GM21529 (cell line): ENCODE data around the gene CSNK1D.

Experiments used
- ATAC-seq: cut with Tn5 transposase; IDR thresholded peaks from one replicate; pipeline ENCODE4 v1.9.1; 2021; ENCODE audit not compliant: unreplicated experiment

Gene CSNK1D

DNA sequence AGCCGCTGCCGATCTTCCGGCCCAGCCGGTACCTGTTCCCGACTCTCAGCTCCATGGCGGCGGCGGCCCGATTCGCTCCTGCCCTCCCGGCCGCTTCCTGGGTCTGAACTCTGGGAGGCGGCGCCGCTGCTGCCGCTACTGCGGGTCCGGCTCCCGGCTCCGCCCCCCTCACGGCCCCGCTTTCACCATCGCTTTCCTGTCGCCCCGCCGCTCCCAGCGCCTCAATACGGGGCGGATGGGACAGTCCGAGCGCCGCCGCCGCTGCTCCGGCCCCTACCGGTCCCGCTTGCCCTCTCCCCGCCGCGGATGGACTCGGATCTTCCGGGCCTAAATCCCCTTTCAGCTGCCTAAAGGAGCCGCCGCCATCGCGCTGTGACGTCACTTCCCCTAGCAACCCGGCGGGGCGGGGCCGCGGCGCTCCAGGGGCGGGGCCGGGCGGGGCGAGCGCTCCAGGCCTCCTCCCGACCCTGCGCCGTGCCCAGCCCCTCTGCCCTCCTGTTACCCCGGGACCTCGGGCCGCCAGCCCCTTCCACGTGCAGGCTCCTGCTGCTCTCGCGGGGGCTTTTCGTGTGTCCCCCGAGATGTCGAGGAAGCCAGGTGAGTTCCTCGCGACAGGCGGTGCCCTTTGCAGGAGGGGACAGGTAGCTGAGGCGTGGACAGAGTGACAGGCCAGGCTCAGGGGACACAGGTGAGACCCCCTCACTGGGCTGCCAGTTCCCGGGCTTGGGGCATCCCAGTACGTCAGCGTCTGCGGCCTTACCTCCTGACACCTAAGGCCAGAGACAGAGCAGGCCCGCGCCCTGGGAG, at the start of gene CSNK1D:
CSNK1D (minus strand) TSS at position 374 of the 807 bp plus-strand sequence; CDS start at position 55, 319 bp downstream.
- ATAC-seq, result peak; percentile 68

DNA sequence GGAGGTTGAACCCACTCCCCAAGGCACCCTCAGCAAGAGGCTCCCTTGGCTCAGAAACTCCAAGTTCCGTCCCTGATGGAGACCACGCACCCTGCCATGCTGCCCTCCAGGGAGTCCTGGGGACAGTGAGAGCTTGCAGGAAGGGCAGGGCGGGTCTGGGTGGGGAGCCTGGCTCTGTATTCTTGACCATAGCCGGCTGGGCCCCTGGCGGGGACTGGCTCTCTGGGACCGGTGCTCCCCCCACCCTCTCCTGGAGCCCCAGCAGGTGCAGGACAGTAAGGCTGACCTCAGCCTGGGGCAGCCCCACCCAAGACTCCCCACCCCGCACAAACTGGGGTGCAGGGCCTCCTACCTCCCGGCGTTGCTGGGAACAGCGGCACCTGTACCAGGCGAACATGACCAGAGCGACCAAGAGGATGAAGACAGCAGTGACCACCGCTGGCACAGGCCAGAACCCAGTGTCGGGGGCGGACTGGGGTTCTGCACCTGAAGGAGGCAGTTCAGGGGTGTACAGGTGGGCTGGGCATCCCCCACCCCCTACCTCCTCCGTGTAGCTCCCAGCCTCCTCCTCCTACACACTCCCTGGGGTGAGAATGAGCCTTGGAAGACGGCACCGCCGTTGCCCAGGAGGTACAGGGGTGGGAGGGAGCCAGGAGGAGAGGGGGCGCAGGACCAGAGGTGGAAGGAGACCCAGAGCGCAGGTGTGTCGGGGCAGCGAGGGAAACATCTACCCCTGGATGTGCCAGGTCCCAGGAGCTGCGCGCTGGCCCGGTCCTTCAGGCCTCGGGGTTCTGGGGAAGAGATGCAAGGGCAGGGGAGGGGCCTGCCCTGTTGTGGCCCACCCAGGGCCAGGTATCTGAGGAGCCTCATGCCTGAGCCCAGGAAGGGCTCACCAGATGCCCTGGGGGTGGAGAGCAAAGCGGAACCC, 49.3 kb upstream of the CSNK1D start:
- ATAC-seq, result no peak

DNA sequence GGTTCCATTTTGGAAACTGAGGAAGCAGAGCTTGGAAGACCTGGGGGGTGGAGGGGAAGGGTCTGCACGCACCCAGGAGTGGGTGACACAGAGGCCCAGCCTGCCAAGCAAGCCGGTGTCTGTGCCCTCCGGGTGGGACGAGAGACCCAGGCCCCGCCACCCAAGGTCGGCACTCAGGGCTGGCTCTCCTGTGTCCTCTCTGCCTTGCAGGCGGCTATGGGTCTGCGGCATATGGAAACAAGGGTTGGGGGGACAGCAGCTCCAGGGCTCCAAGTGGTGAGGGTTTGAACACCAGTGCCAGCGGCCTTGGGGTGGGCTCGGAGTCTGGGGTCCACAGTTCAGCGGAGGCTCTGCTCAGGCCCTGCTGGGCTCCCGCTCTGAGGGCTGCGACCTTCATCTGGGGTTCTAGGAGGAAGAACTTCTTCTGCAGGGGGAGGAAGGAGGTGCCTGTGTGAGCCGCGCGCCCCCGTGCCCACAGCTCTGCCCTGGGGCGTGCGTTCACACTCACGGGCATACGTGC, 48.5 kb upstream of the CSNK1D start:
- ATAC-seq, result no peak

DNA sequence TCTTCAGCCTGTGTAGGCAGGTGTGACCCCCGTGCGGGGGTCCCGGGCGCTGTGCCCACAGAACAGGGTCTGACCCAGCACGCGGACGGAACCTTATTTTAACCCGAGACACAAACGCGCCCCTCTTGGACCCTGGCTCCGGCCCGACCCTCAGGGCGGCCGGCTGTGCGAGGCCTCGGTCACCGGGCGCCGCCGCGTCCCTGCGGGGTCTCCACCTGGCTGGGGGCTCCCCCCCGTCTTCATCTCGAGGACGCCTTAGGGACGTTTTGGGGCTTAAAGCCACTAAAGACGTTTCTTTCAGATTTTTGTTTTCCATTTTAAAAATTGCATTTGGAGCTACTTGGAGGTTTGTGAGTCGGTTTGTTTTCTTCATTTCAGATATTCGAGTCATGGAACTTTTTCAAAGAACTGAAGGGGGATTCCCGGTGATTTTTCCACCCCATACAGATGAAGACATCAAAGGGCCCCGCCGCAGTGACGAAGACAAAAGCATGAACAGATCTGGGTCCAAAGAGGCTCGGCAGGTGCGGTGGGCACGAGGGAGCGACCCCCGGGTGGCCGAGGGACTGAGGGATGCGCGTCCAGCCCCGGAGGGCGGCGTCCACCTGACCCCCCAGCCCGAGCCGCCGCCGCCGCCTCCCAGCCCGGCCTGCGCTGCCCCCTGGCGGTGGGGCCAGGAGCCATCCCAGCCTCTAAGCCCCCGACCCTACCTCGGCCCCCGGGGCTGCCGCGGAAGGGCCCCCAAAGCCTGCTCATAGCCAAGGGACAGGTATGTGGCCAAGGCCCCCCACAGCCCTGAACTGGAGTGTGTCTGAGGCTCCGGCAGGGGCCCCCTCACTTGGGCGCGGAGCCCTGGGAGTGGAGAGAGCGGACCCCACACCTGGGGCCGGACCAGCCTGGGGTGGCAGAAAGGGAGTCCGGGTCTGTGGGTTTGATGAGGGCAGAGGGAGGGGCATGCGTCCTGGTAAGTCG, 47.7 kb upstream of the CSNK1D start:
- ATAC-seq, result no peak

DNA sequence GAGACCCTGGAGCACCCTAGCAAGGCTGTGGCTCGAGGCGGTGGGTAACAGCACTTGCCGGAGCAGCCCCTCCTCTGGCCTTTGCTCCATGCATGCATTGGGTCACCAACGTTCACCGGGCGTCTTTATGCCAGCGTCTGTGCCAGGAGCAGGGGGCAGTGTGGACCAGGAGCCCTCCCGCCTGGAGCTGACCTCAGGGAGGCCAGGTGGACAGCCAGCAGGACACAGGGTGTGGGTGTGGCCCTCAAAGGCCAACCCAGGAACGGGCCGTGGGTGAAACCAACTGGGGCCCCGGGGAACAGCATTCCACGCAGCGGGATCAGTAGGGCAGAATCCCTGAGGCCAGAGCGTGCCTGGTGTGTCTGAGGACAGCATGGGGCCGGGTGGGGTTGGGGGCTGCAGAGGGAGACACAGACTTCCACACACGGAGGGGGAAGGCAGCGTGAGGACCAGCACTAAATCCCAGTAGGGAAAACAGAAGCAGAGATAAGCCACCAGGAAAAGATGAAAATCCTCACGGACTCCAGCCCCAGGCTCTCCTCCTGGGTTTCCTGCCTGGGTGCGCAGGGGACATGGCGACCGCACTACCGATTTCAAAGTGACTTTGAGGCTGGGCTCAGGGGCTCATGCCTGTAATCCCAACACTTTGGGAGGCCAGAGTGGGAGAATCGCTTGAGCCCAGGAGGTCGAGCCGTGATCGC, 46.8 kb upstream of the CSNK1D start:
- ATAC-seq, result no peak

DNA sequence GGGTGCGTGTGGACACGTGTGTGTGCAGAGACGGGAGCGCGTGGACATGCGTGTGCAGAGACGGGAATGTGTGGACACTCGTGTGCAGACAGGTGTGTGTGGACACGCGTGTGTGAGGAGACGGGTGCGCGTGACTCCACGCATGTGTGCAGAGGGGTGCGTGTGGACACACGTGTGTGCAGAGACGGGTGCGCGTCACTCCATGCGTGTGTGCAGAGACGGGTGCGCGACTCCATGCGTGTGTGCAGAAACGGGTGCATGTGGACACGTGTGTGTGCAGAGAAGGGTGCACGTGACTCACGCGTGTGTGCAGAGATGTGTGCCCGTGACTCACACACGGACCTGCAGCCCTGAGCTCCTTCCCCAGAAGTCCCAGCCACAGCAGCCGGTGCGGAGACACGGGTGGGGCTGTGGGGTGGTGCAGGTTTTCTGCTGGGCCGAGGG, 46.1 kb upstream of the CSNK1D start:
- no peak for ATAC-seq

DNA sequence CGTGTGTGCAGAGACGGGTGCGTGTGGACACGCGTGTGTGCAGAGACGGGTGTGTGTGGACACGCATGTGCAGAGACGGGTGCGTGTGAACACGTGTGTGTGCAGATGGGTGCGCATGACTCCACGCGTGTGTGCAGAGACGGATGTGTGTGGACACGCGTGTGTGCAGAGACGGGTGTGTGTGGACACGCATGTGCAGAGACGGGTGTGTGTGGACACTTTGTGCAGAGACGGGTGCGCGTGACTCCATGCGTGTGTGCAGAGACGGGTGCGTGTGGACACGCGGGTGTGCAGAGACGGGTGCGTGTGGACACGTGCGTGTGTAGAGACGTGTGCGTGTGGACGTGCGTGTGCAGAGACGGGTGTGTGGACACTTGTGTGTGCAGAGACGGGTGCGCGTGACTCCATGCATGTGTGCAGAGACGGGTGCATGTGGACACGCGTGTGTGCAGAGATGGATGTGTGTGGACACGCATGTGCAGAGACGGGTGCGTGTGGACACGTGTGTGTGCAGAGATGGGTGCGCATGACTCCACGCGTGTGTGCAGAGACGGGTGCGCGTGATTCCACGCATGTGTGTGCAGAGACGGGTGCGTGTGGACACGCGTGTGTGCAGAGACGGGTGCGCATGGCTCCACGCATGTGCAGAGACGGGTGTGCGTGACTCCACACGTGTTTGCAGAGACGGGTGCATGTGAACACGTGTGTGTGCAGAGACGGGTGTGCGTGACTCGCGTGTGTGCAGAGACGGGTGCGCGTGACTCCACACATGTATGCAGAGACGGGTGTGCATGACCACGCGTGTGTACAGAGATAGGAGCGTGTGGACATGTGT, 45.5 kb upstream of the CSNK1D start:
- no peak for ATAC-seq

DNA sequence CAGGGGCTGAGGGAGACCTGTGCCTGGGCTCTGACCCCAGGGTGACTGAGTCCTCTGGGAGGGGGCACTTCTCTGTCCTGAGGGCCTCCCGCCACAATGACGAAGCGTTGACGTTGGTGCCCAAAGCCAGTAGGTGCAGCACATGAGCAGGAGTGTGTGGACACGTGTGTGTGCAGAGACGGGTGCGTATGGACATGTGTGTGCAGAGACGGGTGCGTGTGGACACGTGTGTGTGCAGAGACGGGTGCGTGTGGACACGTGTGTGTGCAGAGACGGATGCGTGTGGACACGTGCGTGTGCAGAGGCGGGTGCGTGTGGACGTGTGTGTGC, 44.6 kb upstream of the CSNK1D start:
- ATAC-seq, result no peak

DNA sequence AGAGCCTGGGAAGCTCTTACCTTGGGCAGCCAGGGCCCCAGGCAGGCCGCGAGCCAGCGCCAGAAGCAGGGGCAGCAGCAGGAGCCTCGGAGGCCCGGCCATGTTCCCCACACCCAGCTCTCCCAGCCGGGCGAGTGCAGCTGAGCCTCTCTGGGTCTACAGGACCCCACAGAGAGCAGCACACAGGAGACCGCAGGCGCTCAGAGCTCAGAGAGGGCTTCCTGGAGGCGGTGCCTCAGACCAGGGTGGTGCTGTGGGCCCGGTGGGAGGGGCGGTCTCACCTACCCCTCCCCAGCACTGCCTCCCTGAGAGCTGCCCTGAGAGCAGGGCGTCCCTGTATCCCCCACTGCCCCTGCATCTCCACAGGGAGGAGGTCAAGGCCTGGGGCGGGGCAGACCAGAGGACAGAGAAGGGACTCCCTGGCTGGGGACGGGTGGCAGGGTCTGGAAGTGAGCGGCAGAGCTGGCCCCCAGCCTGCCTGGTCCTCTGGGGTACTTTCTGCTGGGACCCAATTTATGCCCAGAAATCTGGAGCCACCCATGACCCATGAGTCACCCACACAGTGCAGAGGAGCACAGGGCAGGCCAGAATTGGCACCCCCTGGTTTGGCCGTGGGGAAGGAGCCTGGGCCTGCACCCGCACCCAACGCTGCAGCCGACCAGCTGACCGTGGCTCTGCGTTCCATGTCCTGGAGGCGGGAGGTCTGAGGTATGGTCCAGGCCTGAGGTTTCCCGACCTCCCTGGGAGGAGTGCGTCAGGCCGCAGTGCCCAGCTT, 44.1 kb upstream of the CSNK1D start, which contains the start of gene CD7:
CD7 (minus strand) TSS at position 215 of the 775 bp plus-strand sequence; CDS start at position 102, 113 bp downstream.
- ATAC-seq, result no peak

DNA sequence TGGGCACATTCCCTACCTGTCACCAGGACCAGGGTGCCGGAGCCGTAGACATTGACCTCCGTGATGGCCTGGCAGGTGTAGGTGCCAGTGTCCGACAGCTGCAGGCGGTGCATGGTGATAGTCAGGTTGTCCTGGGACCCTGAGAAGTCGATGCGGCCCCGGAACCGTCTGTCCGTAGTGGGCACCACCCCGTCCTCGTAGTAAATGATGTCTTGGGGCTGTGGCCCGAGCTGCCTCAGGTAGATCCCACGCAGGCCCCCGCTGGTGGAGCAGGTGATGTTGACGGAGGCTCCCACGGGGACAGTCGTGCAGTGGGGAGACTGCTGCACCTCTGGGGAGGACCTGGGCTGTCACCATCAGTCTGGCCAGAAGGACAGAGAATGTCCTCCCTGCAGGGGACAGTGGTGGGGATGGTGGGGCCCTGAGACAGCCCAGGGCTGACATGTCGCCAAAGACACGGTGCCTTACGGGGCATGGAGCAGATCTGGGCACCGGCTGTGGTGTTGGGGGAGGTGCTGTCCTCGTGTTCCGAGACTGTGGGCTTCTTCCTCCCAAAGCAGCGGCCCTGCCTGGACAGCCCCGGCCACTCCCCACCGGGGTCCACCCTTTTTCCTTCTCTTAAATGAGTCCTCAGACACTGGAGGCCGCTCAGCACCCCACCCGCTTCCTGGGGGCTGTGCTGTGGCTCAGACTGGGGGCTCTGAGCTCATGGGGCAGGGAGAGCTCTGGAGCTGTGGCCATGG, 43.3 kb upstream of the CSNK1D start:
- ATAC-seq, result no peak

DNA sequence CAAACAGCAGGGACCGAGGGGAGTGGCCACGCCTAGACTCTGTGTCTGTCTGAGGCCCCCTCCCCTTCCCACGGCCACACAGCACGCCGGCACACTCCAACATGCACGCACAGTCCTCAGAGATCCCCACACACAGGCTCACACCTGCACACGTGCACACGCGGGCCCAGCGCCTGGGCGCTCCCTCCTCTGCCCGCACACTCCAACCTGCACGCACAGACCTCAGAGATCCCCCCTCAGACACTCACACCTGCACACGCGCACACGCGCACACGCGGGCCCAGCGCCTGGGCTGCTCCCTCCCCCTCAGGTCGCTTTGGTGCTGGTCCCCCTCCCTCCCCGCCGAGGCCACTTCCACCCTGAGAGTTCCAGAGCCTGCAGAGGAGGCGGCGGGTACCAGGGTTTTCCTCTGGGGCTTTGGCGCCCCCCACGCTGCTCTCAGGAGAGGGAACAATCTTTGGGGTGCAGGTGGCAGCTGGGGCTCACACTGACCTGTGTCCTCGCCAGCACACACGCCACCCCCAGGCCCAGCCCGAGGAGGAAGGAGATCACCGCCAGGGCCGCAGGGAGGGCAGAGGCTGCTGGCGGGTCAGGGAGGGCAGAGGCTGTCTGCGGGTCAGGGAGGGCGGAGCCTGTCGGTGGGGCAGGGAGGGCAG, 42.3 kb upstream of the CSNK1D start:
- ATAC-seq, result no peak

DNA sequence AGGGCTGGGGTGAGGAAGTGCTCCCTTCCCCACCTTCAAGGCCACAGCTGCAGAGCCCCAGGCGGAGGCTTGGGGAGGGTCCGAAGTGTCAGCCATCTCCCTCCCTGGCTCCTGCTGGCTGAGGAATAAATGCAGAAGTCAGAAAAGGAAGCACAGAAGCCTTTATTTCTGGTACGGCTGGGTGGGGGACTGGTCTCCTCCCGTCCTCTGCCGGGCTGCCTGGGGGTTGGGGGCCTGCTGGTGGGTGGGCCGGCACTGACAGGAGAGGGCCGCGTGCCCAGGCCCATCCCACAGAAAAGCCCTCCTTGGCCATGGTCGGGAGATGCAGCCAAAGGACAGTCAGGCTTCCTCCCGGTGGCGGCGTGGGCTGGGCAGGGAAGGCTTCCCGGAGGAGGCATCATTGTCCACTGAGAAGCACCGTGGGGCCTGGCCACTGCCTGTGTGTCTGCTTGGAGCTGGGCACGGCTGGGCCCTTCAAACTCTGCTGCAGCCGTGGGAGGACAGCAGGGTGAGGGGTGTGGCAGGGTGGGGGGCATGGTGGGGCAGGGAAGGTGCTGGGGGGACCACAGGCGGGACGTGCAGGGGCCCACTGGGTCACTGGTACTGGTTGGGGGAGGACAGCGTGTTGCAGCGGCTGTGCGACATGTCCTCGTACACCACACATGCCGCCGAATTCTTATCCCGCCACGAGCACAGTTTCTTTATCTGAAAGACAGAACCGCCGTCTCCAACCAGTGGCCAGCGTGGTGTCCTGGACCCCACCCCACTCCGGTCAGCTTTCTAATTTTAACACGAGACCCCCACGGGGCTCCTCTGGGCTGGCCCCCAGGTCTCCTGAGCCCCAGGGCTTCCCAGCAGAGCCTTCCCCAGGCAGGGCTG, 41.5 kb upstream of the CSNK1D start:
- ATAC-seq, result no peak

DNA sequence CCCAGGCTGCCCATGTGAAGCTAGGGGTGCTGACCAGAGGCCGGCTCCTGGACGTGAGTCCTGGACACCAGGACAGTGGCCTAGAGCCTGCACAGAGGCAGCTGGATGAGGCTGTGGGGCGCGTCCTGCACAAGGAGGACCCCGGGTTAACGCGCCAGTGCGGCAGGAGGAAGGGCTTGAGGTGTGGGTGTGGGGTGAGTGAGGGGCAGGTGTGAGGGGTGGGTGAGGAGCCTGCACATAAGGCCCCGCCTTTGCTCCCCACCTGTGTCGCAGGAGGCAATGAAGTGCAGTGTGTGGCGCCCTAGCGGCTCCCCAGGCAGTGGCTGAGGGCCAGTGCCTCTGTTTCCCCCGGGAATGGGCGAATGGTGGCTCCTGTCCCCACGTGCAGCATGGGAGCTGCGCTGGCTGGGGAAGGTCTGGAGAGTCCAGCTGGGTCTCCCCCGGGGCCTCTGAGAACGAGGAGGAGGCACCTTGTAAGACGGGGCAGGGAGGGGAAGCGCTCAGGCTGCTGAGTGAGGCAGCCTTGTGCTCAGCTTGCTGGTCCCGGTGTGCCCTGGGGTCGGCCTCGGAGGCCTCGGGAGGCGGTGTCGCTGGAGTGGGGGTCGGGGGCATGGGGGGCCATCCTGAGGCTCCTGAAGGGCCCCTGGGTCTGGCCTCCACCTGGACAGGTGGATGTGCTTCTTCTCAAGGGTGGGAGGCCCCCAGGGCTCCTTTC, 40.7 kb upstream of the CSNK1D start:
- ATAC-seq, result no peak

DNA sequence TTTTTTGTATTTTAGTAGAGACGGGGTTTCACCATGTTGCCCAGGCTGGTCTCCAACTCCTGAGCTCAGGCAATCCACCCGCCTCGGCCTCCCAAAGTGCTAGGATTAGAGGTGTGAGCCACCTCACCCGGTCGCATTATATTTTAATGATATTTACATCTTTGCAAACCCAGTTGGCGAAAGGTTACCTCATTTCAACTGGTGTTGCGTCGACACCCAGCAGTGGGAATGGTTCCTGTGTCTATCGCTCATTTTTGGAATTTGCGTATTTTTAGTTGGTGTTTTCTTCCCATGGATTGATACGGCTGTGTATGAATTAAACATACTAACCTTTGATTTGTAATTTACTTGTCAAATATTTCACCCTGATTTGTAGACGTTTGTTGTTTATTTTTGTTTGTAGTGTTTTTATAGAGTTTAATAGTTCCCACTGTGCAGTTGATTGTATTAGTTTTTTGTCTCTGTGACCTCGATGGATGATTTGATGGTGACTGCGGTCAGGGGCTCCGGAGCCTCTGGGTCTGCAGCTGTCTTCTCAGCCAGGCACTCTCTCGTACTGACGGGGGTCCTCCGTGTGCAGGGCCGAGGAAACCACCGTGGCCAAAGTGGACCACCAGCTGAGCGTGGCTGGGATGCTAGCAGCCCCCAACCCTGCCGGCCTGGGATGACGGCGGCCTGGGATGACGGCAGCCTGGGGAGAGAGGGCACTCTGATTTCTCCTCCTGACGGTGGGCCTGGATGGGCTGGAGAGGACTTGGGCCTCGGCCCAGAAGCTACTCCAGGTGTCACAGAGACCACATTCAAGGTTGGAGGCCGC, 39.9 kb upstream of the CSNK1D start:
- ATAC-seq, result no peak

DNA sequence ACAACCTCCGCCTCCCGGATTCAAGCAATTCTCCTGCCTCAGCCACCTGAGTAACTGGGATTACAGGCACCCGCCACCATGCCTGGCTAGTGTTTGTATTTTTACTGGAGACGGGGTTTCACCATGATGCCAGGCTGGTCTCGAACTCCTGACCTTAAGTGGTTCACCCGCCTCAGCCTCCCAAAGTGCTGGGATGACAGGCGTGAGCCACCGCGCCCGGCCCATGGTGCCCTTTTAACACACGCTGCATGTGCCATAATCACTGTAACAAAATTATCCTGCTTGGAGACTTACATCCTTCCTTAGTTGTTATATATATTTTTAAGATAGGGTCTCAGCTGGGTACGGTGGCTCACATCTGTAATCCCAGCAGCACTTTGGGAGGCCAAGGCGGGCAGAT, 38.5 kb upstream of the CSNK1D start:
- ATAC-seq, result no peak
